Islet of Langerhans (tissue), 1 donor: ENCODE measurements around the gene THSD4.
"Not testable (repeated sequence)": the region's sequence is repeated elsewhere in the genome, so short reads cannot be mapped to it uniquely, and the experiment has no call there.

Source experiments
- FAIRE-seq: peaks from one replicate; lab custom pipeline; 2011; peaks lifted over from hg19 to GRCh38; lab: Jason Lieb, UNC

THSD4 gene

GRCh38 chr15:71124937-71125790, 9.9 kb downstream of the THSD4 start:
- FAIRE-seq = no peak

GRCh38 chr15:71125831-71126450, 10.7 kb downstream of the THSD4 start:
- no peak for FAIRE-seq

- no peak for FAIRE-seq
Observed at GRCh38 chr15:71127083-71127482, 11.8 kb downstream of the THSD4 start.

- FAIRE-seq = not testable (repeated sequence)
Observed at GRCh38 chr15:71128159-71128558, 12.9 kb downstream of the THSD4 start.

GRCh38 chr15:71128939-71129562, 13.8 kb downstream of the THSD4 start:
- FAIRE-seq = no peak

- no peak for FAIRE-seq
Observed at GRCh38 chr15:71129669-71130068, 14.4 kb downstream of the THSD4 start.

- FAIRE-seq = no peak
Observed at GRCh38 chr15:71131601-71132362, 16.5 kb downstream of the THSD4 start.

GRCh38 chr15:71133747-71134472, 18.6 kb downstream of the THSD4 start:
- no peak for FAIRE-seq

GRCh38 chr15:71136159-71136783, 21.0 kb downstream of the THSD4 start:
- FAIRE-seq = no peak

- no peak for FAIRE-seq
Observed at GRCh38 chr15:71136793-71137518, 21.7 kb downstream of the THSD4 start.

- FAIRE-seq = no peak
Observed at GRCh38 chr15:71138473-71138872, 23.2 kb downstream of the THSD4 start.

GRCh38 chr15:71139241-71139640, 24.0 kb downstream of the THSD4 start:
- no peak for FAIRE-seq

- no peak for FAIRE-seq
Observed at GRCh38 chr15:71141572-71141971, 26.3 kb downstream of the THSD4 start.

GRCh38 chr15:71142780-71143179, 27.5 kb downstream of the THSD4 start:
- no peak for FAIRE-seq

- FAIRE-seq = no peak
Observed at GRCh38 chr15:71143373-71144310, 28.4 kb downstream of the THSD4 start.

GRCh38 chr15:71145648-71146047, 30.4 kb downstream of the THSD4 start:
- FAIRE-seq = no peak

- FAIRE-seq = no peak
Observed at GRCh38 chr15:71146580-71146982, 31.3 kb downstream of the THSD4 start.

- no peak for FAIRE-seq
Observed at GRCh38 chr15:71148048-71148447, 32.8 kb downstream of the THSD4 start.
